Liver (tissue), 9 donors: Measurements from ENCODE around the gene THADA. TPM values are rescaled to one million over a fixed set of nuclear protein-coding genes. Genes with fewer than 3 reads are reported as not detected.
"Not testable (repeated sequence)": the region's sequence is repeated elsewhere in the genome, so short reads cannot be mapped to it uniquely, and the experiment has no call there.

Experiments
- DNase-seq: peaks from one replicate; pipeline ENCODE4 v3.0.0-alpha.2; 2017; ENCODE audit warnings: low spot score
- H3K27ac ChIP-seq, 2 donors: one replicate each; pipeline ENCODE4 v1.7.0; 2013; ENCODE audit warnings: inconsistent platforms in 2 of 2, low read length in 2 of 2, control low read depth in 1 of 2, low read depth in 1 of 2, mild to moderate bottlenecking in 1 of 2
- H3K27me3 ChIP-seq, 4 donors: one replicate each; pipeline versions ENCODE4 v1.6.1 to v1.7.0; 2013; ENCODE audit warnings: low read length in 3 of 4, inconsistent platforms in 1 of 4, mild to moderate bottlenecking in 1 of 4, moderate library complexity in 1 of 4; ENCODE audit not compliant: control insufficient read depth in 4 of 4, insufficient read depth in 4 of 4
- H3K36me3 ChIP-seq, 4 donors: one replicate each; pipeline versions ENCODE4 v1.6.1 to v1.7.0; 2013; ENCODE audit warnings: low read length in 3 of 4, mild to moderate bottlenecking in 3 of 4, low read depth in 1 of 4, moderate library complexity in 1 of 4; ENCODE audit not compliant: control insufficient read depth in 4 of 4, insufficient read depth in 3 of 4
- H3K4me1 ChIP-seq, 4 donors: one replicate each; pipeline versions ENCODE4 v1.6.1 to v1.7.0; 2013; ENCODE audit warnings: low read length in 3 of 4, mild to moderate bottlenecking in 3 of 4, moderate library complexity in 1 of 4; ENCODE audit not compliant: control insufficient read depth in 4 of 4, insufficient read depth in 4 of 4
- H3K4me3 ChIP-seq, 3 donors: one replicate each; pipeline versions ENCODE4 v1.6.1 to v1.7.0; 2013; ENCODE audit warnings: low read length in 3 of 3, control low read depth in 1 of 3, low read depth in 1 of 3, mild to moderate bottlenecking in 1 of 3
- H3K9ac ChIP-seq, 2 donors: one replicate each; pipeline ENCODE4 v1.7.0; 2013; ENCODE audit warnings: low read length in 2 of 2, mild to moderate bottlenecking in 2 of 2, moderate library complexity in 2 of 2, control low read depth in 1 of 2, low read depth in 1 of 2
- H3K9me3 ChIP-seq, 4 donors: one replicate each; pipeline versions ENCODE4 v1.6.1 to v1.7.0; 2013; ENCODE audit warnings: low read length in 3 of 4; ENCODE audit not compliant: control insufficient read depth in 4 of 4
- EGR1 ChIP-seq, 2 donors: IDR thresholded peaks; 2 replicates each; pipeline ENCODE4 v1.6.1; 2016 to 2018; ENCODE audit warnings: antibody characterized with exemption in 2 of 2, low read depth in 2 of 2
- FOXA1 ChIP-seq: IDR thresholded peaks from 2 replicates; pipeline ENCODE4 v1.6.1; 2016; ENCODE audit warnings: antibody characterized with exemption
- GABPA ChIP-seq, 2 donors: IDR thresholded peaks in 1 of 2; conservative IDR thresholded peaks in 1 of 2; 2 replicates each; pipeline ENCODE4 v1.6.1; 2016; ENCODE audit warnings: antibody characterized with exemption in 2 of 2, mild to moderate bottlenecking in 1 of 2, moderate library complexity in 1 of 2
- HNF4A ChIP-seq, 2 donors: conservative IDR thresholded peaks; 2 replicates each; pipeline ENCODE4 v1.6.1; 2016; ENCODE audit warnings: antibody characterized with exemption in 2 of 2, mild to moderate bottlenecking in 2 of 2
- HNF4G ChIP-seq: IDR thresholded peaks from 2 replicates; pipeline ENCODE4 v1.6.1; 2016; ENCODE audit warnings: antibody characterized with exemption
- JUND ChIP-seq, 2 donors: IDR thresholded peaks; 2 replicates each; pipeline ENCODE4 v1.6.1; 2016; ENCODE audit warnings: antibody characterized with exemption in 2 of 2
- NR2F2 ChIP-seq: IDR thresholded peaks from 2 replicates; pipeline ENCODE4 v1.6.1; 2016; ENCODE audit warnings: antibody characterized with exemption
- RAD21 ChIP-seq, 2 donors: IDR thresholded peaks; 2 replicates each; pipeline ENCODE4 v1.6.1; 2016; ENCODE audit warnings: antibody characterized with exemption in 2 of 2, mild to moderate bottlenecking in 2 of 2
- RXRA ChIP-seq, 2 donors: IDR thresholded peaks; 2 replicates each; pipeline ENCODE4 v1.6.1; 2017 to 2018; ENCODE audit warnings: antibody characterized with exemption in 2 of 2, mild to moderate bottlenecking in 1 of 2
- SP1 ChIP-seq: IDR thresholded peaks from 2 replicates; pipeline ENCODE4 v1.6.1; 2018; ENCODE audit warnings: antibody characterized with exemption, mild to moderate bottlenecking
- TAF1 ChIP-seq: conservative IDR thresholded peaks from 2 replicates; pipeline ENCODE4 v1.6.1; 2016; ENCODE audit warnings: antibody characterized with exemption, mild to moderate bottlenecking
- YY1 ChIP-seq: IDR thresholded peaks from 2 replicates; pipeline ENCODE4 v1.6.1; 2016; ENCODE audit warnings: antibody characterized with exemption, mild to moderate bottlenecking
- WGBS: extraction: QIAGEN DNeasy Blood & Tissue Kit; methylation state at CpG from one replicate; pipeline ENCODE4 v1.1.7; 2013; 5-methylcytosine and 5-hydroxymethylcytosine counted together
- polyA plus RNA-seq, 2 donors: library from polyadenylated mRNA; stranded (reverse) in 1 of 2; unstranded in 1 of 2; fragments of 200-250 nt in 1 of 2; fragments of >200 nt in 1 of 2; fragmentation: Nextera tagmentation in 1 of 2; extraction: Ambion mirVana in 1 of 2; gene quantifications; one replicate each; pipeline versions ENCODE4 v1.2.1 to v1.2.3, GENCODE V29; 2013 to 2015
- total RNA-seq, 2 donors: library from RNA; depleted of rRNA; stranded (reverse); fragments of >200 nt; gene quantifications; one replicate each; pipeline ENCODE4 v1.2.3, GENCODE V29; 2014
- TF ChIP-seq, protein P1 (sequence below): IDR thresholded peaks from 2 replicates; pipeline ENCODE4 v1.6.1; 2016; ENCODE audit warnings: antibody characterized with exemption, mild to moderate bottlenecking
- TF ChIP-seq, protein P2 (sequence below): IDR thresholded peaks from 2 replicates; pipeline ENCODE4 v1.6.1; 2016; ENCODE audit warnings: antibody characterized with exemption
- TF ChIP-seq, protein P3 (sequence below): IDR thresholded peaks from 2 replicates; pipeline ENCODE4 v1.6.1; 2016; ENCODE audit warnings: antibody characterized with exemption
- TF ChIP-seq, protein P4 (sequence below): IDR thresholded peaks from 2 replicates; pipeline ENCODE4 v1.6.1; 2016; ENCODE audit warnings: antibody characterized with exemption
- TF ChIP-seq, protein P5 (sequence below): fragments of 150-350 bp; IDR thresholded peaks from 2 replicates; pipeline ENCODE4 v1.5.1; 2017; ENCODE audit warnings: improper control_type of control experiment, low read depth, low read length; ENCODE audit not compliant: missing input control
- donor health status: healthy.
- donor health status: healthy.
- donor health status: healthy.
- donor health status: healthy.
- donor health status: healthy.

THADA gene
- total and polyA plus RNA-seq, 4 donors = 12.0 to 37.2 (median 22.3) TPM

DNA sequence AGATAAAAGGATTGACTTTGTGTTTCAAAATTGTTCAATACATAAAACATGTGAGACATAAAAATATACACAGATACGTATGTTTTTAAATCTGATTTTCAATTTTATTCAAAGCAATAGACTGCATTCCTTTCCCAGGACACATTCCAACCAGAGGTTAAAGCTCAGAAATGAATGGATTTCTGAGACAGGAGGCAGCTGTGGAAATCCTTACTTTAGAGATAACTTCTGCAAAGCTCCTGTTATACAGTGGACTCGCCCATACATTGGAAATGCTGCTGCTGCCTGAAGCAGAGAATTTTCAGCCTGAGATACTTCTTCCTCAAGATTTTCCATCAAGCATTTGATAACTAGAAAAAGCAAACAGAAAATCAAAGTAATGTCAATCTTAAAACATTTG, 43.8 kb downstream of the THADA start:
- H3K36me3 ChIP-seq = peaks cover 4 to 13% (median 9%) of the 10 kb centered on the region in 4 donors
- no peak overlapping the region for H3K27ac ChIP-seq
- H3K4me1 ChIP-seq = no peaks in the 10 kb centered on the region
- no peak overlapping the region for H3K4me3 ChIP-seq
- no peaks in the 10 kb centered on the region for H3K27me3 ChIP-seq
- DNase-seq = no peak
- H3K9ac ChIP-seq = no peak overlapping the region
- WGBS = 99% methylated on average over 2 of the region's 2 CpGs
- H3K9me3 ChIP-seq = no peaks in the 10 kb centered on the region
- TF ChIP-seq NR2F2 = no peak
- TF ChIP-seq, protein P1, sequence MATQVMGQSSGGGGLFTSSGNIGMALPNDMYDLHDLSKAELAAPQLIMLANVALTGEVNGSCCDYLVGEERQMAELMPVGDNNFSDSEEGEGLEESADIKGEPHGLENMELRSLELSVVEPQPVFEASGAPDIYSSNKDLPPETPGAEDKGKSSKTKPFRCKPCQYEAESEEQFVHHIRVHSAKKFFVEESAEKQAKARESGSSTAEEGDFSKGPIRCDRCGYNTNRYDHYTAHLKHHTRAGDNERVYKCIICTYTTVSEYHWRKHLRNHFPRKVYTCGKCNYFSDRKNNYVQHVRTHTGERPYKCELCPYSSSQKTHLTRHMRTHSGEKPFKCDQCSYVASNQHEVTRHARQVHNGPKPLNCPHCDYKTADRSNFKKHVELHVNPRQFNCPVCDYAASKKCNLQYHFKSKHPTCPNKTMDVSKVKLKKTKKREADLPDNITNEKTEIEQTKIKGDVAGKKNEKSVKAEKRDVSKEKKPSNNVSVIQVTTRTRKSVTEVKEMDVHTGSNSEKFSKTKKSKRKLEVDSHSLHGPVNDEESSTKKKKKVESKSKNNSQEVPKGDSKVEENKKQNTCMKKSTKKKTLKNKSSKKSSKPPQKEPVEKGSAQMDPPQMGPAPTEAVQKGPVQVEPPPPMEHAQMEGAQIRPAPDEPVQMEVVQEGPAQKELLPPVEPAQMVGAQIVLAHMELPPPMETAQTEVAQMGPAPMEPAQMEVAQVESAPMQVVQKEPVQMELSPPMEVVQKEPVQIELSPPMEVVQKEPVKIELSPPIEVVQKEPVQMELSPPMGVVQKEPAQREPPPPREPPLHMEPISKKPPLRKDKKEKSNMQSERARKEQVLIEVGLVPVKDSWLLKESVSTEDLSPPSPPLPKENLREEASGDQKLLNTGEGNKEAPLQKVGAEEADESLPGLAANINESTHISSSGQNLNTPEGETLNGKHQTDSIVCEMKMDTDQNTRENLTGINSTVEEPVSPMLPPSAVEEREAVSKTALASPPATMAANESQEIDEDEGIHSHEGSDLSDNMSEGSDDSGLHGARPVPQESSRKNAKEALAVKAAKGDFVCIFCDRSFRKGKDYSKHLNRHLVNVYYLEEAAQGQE = no peak
- TF ChIP-seq, protein P2, sequence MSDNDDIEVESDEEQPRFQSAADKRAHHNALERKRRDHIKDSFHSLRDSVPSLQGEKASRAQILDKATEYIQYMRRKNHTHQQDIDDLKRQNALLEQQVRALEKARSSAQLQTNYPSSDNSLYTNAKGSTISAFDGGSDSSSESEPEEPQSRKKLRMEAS = no peak
- TF ChIP-seq HNF4G = no peak
- TF ChIP-seq JUND (IDR thresholded peaks at IDR 0.05) = no peak
- TF ChIP-seq EGR1 (IDR thresholded peaks at IDR 0.05; ENCODE audit: low read depth in 2 of 2) = no peak
- TF ChIP-seq YY1 = no peak
- TF ChIP-seq, protein P3, sequence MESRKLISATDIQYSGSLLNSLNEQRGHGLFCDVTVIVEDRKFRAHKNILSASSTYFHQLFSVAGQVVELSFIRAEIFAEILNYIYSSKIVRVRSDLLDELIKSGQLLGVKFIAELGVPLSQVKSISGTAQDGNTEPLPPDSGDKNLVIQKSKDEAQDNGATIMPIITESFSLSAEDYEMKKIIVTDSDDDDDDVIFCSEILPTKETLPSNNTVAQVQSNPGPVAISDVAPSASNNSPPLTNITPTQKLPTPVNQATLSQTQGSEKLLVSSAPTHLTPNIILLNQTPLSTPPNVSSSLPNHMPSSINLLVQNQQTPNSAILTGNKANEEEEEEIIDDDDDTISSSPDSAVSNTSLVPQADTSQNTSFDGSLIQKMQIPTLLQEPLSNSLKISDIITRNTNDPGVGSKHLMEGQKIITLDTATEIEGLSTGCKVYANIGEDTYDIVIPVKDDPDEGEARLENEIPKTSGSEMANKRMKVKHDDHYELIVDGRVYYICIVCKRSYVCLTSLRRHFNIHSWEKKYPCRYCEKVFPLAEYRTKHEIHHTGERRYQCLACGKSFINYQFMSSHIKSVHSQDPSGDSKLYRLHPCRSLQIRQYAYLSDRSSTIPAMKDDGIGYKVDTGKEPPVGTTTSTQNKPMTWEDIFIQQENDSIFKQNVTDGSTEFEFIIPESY = no peak
- TF ChIP-seq SP1 = no peak
- no peak for TF ChIP-seq FOXA1
- TF ChIP-seq, protein P4, sequence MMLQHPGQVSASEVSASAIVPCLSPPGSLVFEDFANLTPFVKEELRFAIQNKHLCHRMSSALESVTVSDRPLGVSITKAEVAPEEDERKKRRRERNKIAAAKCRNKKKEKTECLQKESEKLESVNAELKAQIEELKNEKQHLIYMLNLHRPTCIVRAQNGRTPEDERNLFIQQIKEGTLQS = no peak

DNA sequence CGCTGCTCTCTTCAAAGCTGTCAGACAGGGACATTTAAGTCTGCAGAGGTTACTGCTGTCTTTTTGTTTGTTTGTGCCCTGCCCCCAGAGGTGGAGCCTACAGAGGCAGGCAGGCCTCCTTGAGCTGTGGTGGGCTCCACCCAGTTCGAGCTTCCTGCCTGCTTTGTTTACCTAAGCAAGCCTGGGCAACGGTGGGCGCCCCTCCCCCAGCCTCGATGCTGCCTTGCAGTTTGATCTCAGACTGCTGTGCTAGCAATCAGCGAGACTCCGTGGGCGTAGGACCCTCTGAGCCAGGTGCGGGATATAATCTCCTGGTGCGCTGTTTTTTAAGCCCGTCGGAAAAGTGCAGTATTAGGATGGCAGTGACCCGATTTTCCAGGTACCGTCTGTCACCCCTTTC, 47.5 kb downstream of the THADA start:
- not testable (repeated sequence) for H3K9ac ChIP-seq, H3K27ac ChIP-seq, H3K4me1 ChIP-seq, H3K9me3 ChIP-seq, H3K4me3 ChIP-seq, H3K27me3 ChIP-seq, H3K36me3 ChIP-seq, DNase-seq
- WGBS = 96% methylated on average over 14 of the region's 14 CpGs

DNA sequence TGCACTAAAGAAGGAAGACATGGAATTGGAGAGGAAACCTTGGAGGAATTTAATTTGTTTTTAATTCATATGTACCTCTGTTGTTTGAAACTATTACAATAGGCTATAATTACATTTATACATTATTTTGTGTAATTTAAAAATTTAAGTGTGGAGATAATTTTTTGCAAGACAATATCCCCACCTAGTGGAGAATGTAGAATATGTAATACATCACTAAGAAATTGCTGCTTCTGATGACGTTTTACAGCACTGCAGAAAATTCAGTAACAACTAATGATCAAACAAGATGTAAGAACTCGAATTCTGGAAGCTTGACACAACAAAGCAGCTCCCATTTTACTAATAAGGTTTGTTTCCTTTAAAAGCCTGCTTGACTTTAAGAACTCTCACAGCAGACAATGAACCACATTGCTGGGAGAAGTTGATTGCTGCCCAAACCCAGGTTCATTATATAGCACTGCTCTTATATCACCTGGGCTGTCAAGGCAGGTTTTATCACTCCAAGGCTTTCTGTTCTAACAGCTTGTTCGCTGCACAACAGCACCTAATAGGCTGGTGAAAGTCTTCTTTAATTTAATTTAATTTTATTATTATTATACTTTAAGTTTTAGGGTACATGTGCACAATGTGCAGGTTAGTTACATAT, 53.4 kb downstream of the THADA start:
- Histone ChIP-seq H3K27ac (no peak overlapping the region), H3K36me3 (no peaks in the 10 kb centered on the region), H3K4me3 (no peak overlapping the region), H3K27me3 (no peaks in the 10 kb centered on the region), H3K4me1 (peaks cover 4 to 20% (median 10%) of the 10 kb centered on the region in 4 donors), H3K9ac (no peak overlapping the region), H3K9me3 (no peaks in the 10 kb centered on the region)
- TF ChIP-seq RXRA (IDR thresholded peaks at IDR 0.05) (no peak), YY1 (no peak), GABPA (IDR thresholded peaks at IDR 0.05 in 1 of 2, conservative IDR thresholded peaks at IDR 0.05 in 1 of 2) (no peak), HNF4A (conservative IDR thresholded peaks at IDR 0.05) (no peak), RAD21 (IDR thresholded peaks at IDR 0.05) (peak; percentile 85 to 86), EGR1 (IDR thresholded peaks at IDR 0.05; ENCODE audit: low read depth in 2 of 2) (no peak), HNF4G (no peak), SP1 (no peak), TAF1 (no peak)
- TF ChIP-seq, protein P5, sequence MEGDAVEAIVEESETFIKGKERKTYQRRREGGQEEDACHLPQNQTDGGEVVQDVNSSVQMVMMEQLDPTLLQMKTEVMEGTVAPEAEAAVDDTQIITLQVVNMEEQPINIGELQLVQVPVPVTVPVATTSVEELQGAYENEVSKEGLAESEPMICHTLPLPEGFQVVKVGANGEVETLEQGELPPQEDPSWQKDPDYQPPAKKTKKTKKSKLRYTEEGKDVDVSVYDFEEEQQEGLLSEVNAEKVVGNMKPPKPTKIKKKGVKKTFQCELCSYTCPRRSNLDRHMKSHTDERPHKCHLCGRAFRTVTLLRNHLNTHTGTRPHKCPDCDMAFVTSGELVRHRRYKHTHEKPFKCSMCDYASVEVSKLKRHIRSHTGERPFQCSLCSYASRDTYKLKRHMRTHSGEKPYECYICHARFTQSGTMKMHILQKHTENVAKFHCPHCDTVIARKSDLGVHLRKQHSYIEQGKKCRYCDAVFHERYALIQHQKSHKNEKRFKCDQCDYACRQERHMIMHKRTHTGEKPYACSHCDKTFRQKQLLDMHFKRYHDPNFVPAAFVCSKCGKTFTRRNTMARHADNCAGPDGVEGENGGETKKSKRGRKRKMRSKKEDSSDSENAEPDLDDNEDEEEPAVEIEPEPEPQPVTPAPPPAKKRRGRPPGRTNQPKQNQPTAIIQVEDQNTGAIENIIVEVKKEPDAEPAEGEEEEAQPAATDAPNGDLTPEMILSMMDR = peak; percentile 50
- WGBS = 18% methylated on average over 3 of the region's 3 CpGs
- no peak for DNase-seq
